SK-N-SH (cell line): ENCODE data around the gene GPR25. TPM values are rescaled to one million over a fixed set of nuclear protein-coding genes. Genes with fewer than 3 reads are reported as not detected.

Experiments
- CTCF ChIA-PET: fragments of 300-600, 350-600 bp; formaldehyde crosslinking; extraction: SDS; loops from one replicate; lab custom pipeline; 2021; lab: Yijun Ruan, JAX
- POLR2A ChIA-PET: fragments of 350-600 bp; sonication (Branson Sonifier 250); formaldehyde crosslinking; extraction: SDS; loops from one replicate; lab custom pipeline; 2020; ENCODE audit warnings: antibody characterized with exemption, inconsistent platforms; lab: Yijun Ruan, JAX
- DNase-seq: peaks from one replicate; pipeline ENCODE4 v3.0.0; 2012
- H2AFZ ChIP-seq: fragments of 200-600 bp; sonication (generic); 2 replicates; pipeline ENCODE4 v1.8.1; 2016; ENCODE audit warnings: antibody characterized with exemption, mild to moderate bottlenecking, low read depth
- H3F3A ChIP-seq: fragments of 200-600 bp; sonication (generic); replicated peaks from 2 replicates; pipeline ENCODE3; 2016; ENCODE audit warnings: antibody characterized with exemption, mild to moderate bottlenecking; ENCODE audit not compliant: insufficient read depth
- H3K27ac ChIP-seq, 2 experiments: fragments of 200-500 bp in 1 of 2; fragments of 200-600 bp in 1 of 2; sonication (Bioruptor generic) in 1 of 2; sonication (generic), shearing (Covaris generic) in 1 of 2; 2 replicates each; pipeline versions ENCODE4 v1.5.1 to v1.6.1; 2014 to 2016; ENCODE audit warnings: low read depth in 2 of 2, inconsistent platforms in 1 of 2, low read length in 1 of 2, mild to moderate bottlenecking in 1 of 2, mixed read lengths in 1 of 2
- H3K27me3 ChIP-seq: fragments of 200-600 bp; sonication (generic), shearing (Covaris generic); 2 replicates; pipeline ENCODE4 v1.6.1; 2016; ENCODE audit warnings: mixed run types; ENCODE audit not compliant: insufficient read depth
- H3K36me3 ChIP-seq, 2 experiments: fragments of 200-500 bp in 1 of 2; fragments of 200-600 bp in 1 of 2; sonication (Bioruptor generic) in 1 of 2; sonication (generic) in 1 of 2; replicated peaks in 1 of 2; 2 replicates each; pipeline versions ENCODE3 to v1.5.1; 2014 to 2016; ENCODE audit warnings: low read length in 1 of 2, mild to moderate bottlenecking in 1 of 2; ENCODE audit not compliant: insufficient read depth in 2 of 2, control insufficient read depth in 1 of 2
- H3K4me1 ChIP-seq, 2 experiments: fragments of 200-500 bp in 1 of 2; fragments of 200-600 bp in 1 of 2; sonication (Bioruptor generic) in 1 of 2; sonication (generic), shearing (Covaris generic) in 1 of 2; 2 replicates each; pipeline versions ENCODE4 v1.5.1 to v1.6.1; 2014 to 2016; ENCODE audit warnings: low read depth in 1 of 2, low read length in 1 of 2, mixed run types in 1 of 2; ENCODE audit not compliant: insufficient read depth in 2 of 2, control insufficient read depth in 1 of 2
- H3K4me2 ChIP-seq: fragments of 200-600 bp; sonication (generic), shearing (Covaris generic); 2 replicates; pipeline ENCODE4 v1.6.1; 2017; ENCODE audit warnings: mixed run types
- H3K4me3 ChIP-seq, 2 experiments: fragments of 200-500 bp in 1 of 2; fragments of 200-600 bp in 1 of 2; sonication (Bioruptor generic) in 1 of 2; sonication (generic), shearing (Covaris generic) in 1 of 2; 2 replicates each; pipeline versions ENCODE4 v1.5.1 to v1.8.1; 2014 to 2016; ENCODE audit warnings: low read depth in 2 of 2, inconsistent platforms in 1 of 2, low read length in 1 of 2, mild to moderate bottlenecking in 1 of 2, mixed read lengths in 1 of 2, moderate library complexity in 1 of 2
- H3K79me2 ChIP-seq: fragments of 200-600 bp; sonication (generic); 2 replicates; pipeline ENCODE4 v1.8.1; 2017; ENCODE audit warnings: mild to moderate bottlenecking; ENCODE audit not compliant: insufficient read depth
- H3K9ac ChIP-seq: fragments of 200-600 bp; sonication (generic); 2 replicates; pipeline ENCODE4 v1.6.1; 2017; ENCODE audit warnings: mixed run types
- H3K9me2 ChIP-seq: fragments of 200-600 bp; sonication (generic); 2 replicates; pipeline ENCODE4 v1.6.1; 2017; ENCODE audit warnings: mixed run types
- H3K9me3 ChIP-seq: fragments of 200-600 bp; sonication (generic); 2 replicates; pipeline ENCODE4 v1.6.1; 2017; ENCODE audit warnings: mixed run types, mild to moderate bottlenecking, moderate library complexity
- H4K20me1 ChIP-seq: fragments of 200-600 bp; sonication (generic); 2 replicates; pipeline ENCODE4 v1.6.1; 2017; ENCODE audit warnings: mild to moderate bottlenecking, mixed run types; ENCODE audit not compliant: insufficient read depth
- CHD2 ChIP-seq: fragments of 150-350 bp; IDR thresholded peaks from 2 replicates; pipeline ENCODE4 v1.6.1; 2018; ENCODE audit warnings: low read length; ENCODE audit not compliant: partially characterized antibody
- ELF1 ChIP-seq: IDR thresholded peaks from 2 replicates; pipeline ENCODE4 v1.4.0; 2012
- EZH2phosphoT487 ChIP-seq: fragments of 200-600 bp; sonication (generic); IDR thresholded peaks from 2 replicates; pipeline ENCODE4 v1.6.1; 2017; ENCODE audit warnings: low read depth, mixed run types, mild to moderate bottlenecking, antibody characterized with exemption, moderate library complexity, borderline replicate concordance
- FOSL2 ChIP-seq: IDR thresholded peaks from 2 replicates; pipeline ENCODE4 v1.4.0; 2012; ENCODE audit warnings: low read depth, mild to moderate bottlenecking, moderate library complexity, borderline replicate concordance
- FOXM1 ChIP-seq: IDR thresholded peaks from 2 replicates; pipeline ENCODE4 v1.4.0; 2012; ENCODE audit warnings: low read depth, mild to moderate bottlenecking
- MXI1 ChIP-seq: IDR thresholded peaks from 2 replicates; pipeline ENCODE4 v1.6.1; 2012; ENCODE audit warnings: mild to moderate bottlenecking, low read depth, low read length, improper control_type of control experiment
- NRF1 ChIP-seq: IDR thresholded peaks from 2 replicates; pipeline ENCODE4 v1.6.1; 2012; ENCODE audit warnings: low read depth, mild to moderate bottlenecking, low read length
- POLR2AphosphoS5 ChIP-seq: IDR thresholded peaks from 2 replicates; pipeline ENCODE4 v1.6.1; 2012; ENCODE audit warnings: low read depth, low read length
- RAD21 ChIP-seq: IDR thresholded peaks from 2 replicates; pipeline ENCODE4 v1.6.1; 2012; ENCODE audit warnings: mild to moderate bottlenecking, low read length
- RCOR1 ChIP-seq: fragments of 150-350 bp; IDR thresholded peaks from 2 replicates; pipeline ENCODE4 v1.6.1; 2017; ENCODE audit warnings: antibody characterized with exemption, low read length
- RXRA ChIP-seq: IDR thresholded peaks from 2 replicates; pipeline ENCODE4 v1.4.0; 2012; ENCODE audit warnings: low read depth, mild to moderate bottlenecking, borderline replicate concordance
- SIN3A ChIP-seq: IDR thresholded peaks from 2 replicates; pipeline ENCODE4 v1.6.1; 2012; ENCODE audit warnings: low read depth, mild to moderate bottlenecking, low read length, moderate library complexity, borderline replicate concordance
- TAF1 ChIP-seq: IDR thresholded peaks from 2 replicates; pipeline ENCODE4 v1.6.1; 2012; ENCODE audit warnings: low read depth, mild to moderate bottlenecking, low read length, moderate library complexity, borderline replicate concordance
- TCF12 ChIP-seq: IDR thresholded peaks from 2 replicates; pipeline ENCODE4 v1.4.0; 2012
- USF1 ChIP-seq: IDR thresholded peaks from 2 replicates; pipeline ENCODE4 v1.4.0; 2012; ENCODE audit warnings: low read depth, borderline replicate concordance
- YY1 ChIP-seq: IDR thresholded peaks from 2 replicates; pipeline ENCODE4 v1.4.0; 2012; ENCODE audit warnings: low read depth, mild to moderate bottlenecking
- WGBS: methylation state at CpG from one replicate; pipeline ENCODE4 v1.1.6; 2017; ENCODE audit warnings: low lambda C conversion rate; 5-methylcytosine and 5-hydroxymethylcytosine counted together
- polyA plus RNA-seq, 3 experiments: library from polyadenylated mRNA; depleted of rRNA; stranded (reverse); fragments of >200 nt; gene quantifications; 2 replicates each; pipeline ENCODE4 v1.2.3, GENCODE V29; 2012
- TF ChIP-seq, protein P1 (sequence below): fragments of 150-350 bp; IDR thresholded peaks from 2 replicates; pipeline ENCODE4 v1.6.1; 2016; ENCODE audit warnings: mild to moderate bottlenecking, low read depth, low read length

GPR25 gene
- polyA plus RNA-seq, 1 of the 3 experiments (the other 2 are of a cell fraction): not detected

DNA sequence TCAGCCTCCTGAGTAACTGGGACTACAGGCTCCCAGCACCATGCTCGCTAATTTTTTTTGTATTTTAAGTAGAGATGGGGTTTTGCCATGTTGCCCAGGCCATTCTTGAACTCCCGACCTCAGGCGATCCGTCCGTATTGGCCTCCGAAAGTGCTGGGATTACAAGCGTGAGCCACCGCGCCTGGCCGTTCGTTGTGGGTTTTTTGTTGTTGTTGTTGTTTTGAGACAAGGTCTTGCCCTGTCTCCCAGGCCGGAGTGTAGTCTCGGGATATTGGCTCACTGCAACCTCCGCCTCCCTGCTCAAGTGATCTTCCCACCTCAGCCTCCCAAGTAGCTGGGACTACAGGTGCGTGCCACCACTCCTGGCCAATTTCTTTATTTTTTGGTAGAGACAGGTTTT, 17.2 kb downstream of the GPR25 start:
- Histone ChIP-seq H3F3A (no peaks in the 10 kb centered on the region), H3K27me3 (no peaks in the 10 kb centered on the region), H4K20me1 (no peaks in the 10 kb centered on the region), H3K36me3 (no peaks in the 10 kb centered on the region), H3K9me3 (no peaks in the 10 kb centered on the region), H3K9ac (no peak overlapping the region), H3K79me2 (no peaks in the 10 kb centered on the region), H3K4me2 (no peak overlapping the region), H3K9me2 (no peaks in the 10 kb centered on the region), H2AFZ (no peak overlapping the region), H3K27ac (no peak overlapping the region), H3K4me3 (no peak overlapping the region), H3K4me1 (peaks cover 0 to 3% of the 10 kb centered on the region in 2 experiments; a peak in 1 of 4 replicates)
- 92% methylated on average over 15 of the region's 15 CpGs for WGBS
- TF ChIP-seq RAD21 (no peak), SIN3A (no peak), ELF1 (no peak), FOSL2 (no peak), USF1 (no peak), CHD2 (no peak), FOXM1 (no peak), EZH2phosphoT487 (no peak), MXI1 (no peak), TAF1 (no peak), POLR2AphosphoS5 (no peak), YY1 (no peak), NRF1 (no peak), RCOR1 (no peak), TCF12 (no peak), RXRA (no peak)
- TF ChIP-seq, protein P1, sequence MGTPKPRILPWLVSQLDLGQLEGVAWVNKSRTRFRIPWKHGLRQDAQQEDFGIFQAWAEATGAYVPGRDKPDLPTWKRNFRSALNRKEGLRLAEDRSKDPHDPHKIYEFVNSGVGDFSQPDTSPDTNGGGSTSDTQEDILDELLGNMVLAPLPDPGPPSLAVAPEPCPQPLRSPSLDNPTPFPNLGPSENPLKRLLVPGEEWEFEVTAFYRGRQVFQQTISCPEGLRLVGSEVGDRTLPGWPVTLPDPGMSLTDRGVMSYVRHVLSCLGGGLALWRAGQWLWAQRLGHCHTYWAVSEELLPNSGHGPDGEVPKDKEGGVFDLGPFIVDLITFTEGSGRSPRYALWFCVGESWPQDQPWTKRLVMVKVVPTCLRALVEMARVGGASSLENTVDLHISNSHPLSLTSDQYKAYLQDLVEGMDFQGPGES: no peak
- POLR2A ChIA-PET: no interaction called here
- CTCF ChIA-PET: interaction anchor here (1.0 to 1.9 kb wide), 15 partner anchors 12 to 331 kb away, joined by 3 to 15 read pairs (median 4); no protein-coding TSS in a partner anchor
- no peak for DNase-seq
